ENCODE results near the gene KCND1. TPM values are rescaled to one million over a fixed set of nuclear protein-coding genes. Genes with fewer than 3 reads are reported as not detected.

The KCND1 gene
- 1 to 10 TPM in 3 of 4 donors, under 1 TPM in 1; 0.35 to 5.8 (median 1.7) TPM for total RNA-seq

- Histone ChIP-seq H3K36me3 (peaks cover 0 to 9% (median 0%) of the 10 kb centered on the region in 3 donors), H3K27ac (peak within 1 kb of the TSS; percentile 12 to 60 (median 47)), H3K4me1 (no peaks in the 10 kb centered on the region), H3K9me3 (no peaks in the 10 kb centered on the region), H3K4me3 (peak within 1 kb of the TSS; percentile 10 to 34 (median 26)), H3K27me3 (no peaks in the 10 kb centered on the region)
- TF ChIP-seq CTCF (IDR thresholded peaks at IDR 0.05), result no peak
- DNase-seq, result peak in 2 of 3 donors; percentile 17 to 51
These were observed at the start of gene KCND1 for GRCh38 chrX:48971249-48972219. Gene KCND1 (minus strand): TSS chrX:48971844. CDS start chrX:48970271, 1,573 bp downstream.

DNA sequence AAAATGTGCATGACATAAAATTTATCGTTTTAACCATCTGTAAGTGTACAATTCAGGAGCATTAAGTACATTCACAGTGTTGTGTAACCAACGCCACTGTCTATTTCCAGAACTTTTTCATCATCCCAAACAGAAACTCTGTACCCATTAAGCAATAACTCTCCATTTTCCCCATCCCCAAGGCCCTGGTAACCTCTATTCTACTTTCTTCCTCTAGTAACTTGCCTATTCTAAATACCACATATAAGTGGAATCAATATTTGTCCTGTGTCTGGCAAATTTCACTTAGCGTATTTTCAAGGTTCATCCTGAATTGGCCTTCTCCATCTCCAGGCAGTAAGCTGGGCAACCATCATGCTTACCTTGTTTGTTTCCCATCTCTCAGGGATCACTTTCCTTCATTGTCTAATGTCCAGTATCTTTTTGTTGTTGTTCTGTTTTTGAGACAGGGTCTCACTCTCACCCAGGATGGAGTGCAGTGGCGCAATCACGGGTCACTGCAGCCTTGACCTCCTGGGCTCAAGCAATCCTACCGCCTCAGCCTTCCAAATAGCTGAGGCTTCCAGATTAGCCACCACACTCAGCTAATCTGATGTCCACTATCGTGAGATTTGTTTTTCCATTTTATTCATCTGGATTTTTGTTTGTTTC, 48.1 kb upstream of the KCND1 start:
- no peaks in the 10 kb centered on the region for H3K4me1 ChIP-seq
- no peaks in the 10 kb centered on the region for H3K36me3 ChIP-seq
- H3K27ac ChIP-seq, result no peak overlapping the region
- TF ChIP-seq CTCF (IDR thresholded peaks at IDR 0.05), result no peak
- TF ChIP-seq POLR2A (IDR thresholded peaks at IDR 0.05), result no peak
- no peak for DNase-seq
- no peak overlapping the region for H3K4me3 ChIP-seq
- H3K27me3 ChIP-seq, result no peaks in the 10 kb centered on the region
- no peaks in the 10 kb centered on the region for H3K9me3 ChIP-seq

DNA sequence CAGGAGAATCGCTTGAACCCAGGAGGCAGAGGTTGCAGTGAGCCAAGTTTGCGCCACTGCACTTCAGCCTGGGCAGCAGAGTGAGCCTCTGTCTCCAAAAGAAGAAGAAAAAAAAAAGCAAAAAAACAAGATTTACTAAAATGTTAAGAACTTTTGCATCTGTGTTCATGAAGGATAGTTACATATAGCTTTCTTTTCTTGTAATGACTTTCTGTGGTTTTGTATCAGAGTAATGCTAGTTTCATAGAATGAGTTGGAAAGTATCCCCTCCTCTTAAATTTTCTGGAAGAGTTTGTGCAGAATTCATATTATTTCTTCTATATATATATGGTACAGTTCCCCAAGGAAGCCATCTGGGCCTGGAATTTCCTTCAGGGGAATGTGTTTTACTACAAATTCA, 47.4 kb upstream of the KCND1 start:
- no peak for DNase-seq
- no peaks in the 10 kb centered on the region for H3K36me3 ChIP-seq
- H3K27me3 ChIP-seq, result no peaks in the 10 kb centered on the region
- no peak overlapping the region for H3K27ac ChIP-seq
- H3K4me1 ChIP-seq, result no peaks in the 10 kb centered on the region
- no peaks in the 10 kb centered on the region for H3K9me3 ChIP-seq
- TF ChIP-seq POLR2A (IDR thresholded peaks at IDR 0.05), result no peak
- TF ChIP-seq CTCF (IDR thresholded peaks at IDR 0.05), result no peak
- no peak overlapping the region for H3K4me3 ChIP-seq

- Histone ChIP-seq H3K27me3 (no peaks in the 10 kb centered on the region), H3K9me3 (no peaks in the 10 kb centered on the region), H3K36me3 (peaks cover 0 to 6% (median 0%) of the 10 kb centered on the region in 3 donors), H3K27ac (no peak overlapping the region), H3K4me3 (no peak overlapping the region), H3K4me1 (peaks cover 0 to 7% (median 0%) of the 10 kb centered on the region in 4 donors)
- DNase-seq, result no peak
- TF ChIP-seq CTCF (IDR thresholded peaks at IDR 0.05) (no peak), POLR2A (IDR thresholded peaks at IDR 0.05) (no peak)
These were observed 32.1 kb upstream of the KCND1 start for GRCh38 chrX:49003696-49004095.

DNA sequence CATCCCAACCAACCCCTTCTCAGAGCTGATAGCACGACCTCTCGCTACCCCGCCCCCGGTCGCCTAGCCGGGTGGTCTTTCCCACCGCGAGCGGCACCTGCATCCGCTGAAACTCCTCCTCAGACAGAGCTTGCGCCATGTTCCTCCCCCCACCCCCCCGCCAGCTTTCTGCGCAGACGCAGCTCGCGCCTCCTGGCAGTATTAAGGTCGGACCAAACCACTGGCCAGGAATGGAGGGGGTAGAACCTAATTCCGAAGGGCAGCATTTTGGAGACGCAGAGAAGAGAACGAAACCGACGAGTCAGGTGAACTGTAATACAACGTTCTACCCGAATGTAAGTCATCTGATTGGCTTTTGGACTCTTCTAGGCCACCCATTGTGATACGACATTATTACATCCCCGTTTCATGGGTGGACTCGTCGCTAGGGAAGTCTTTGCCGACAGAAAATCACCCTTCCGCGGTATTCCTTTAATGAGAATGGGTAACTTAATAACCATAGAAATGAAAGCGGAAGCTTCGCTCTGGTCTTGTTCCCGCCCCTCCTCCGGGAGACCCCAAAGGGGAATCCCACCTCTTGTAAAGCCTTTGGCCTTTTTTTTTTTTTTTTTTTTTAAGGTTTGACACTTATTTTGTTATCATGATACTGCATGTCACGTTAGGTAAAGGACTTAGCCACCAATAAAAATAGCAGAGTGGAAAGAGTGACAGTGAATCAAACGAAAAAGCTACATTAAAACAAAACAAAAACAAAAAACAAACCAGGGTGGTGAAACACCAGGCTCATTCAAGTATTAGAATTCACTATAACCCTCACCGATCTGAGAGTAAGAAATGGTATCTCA, 30.7 kb upstream of the KCND1 start, which contains the start of gene GRIPAP1:
TSS of gene GRIPAP1 (minus strand) at position 174 of the 845 bp plus-strand sequence. CDS start at position 139, 35 bp downstream.
- Histone ChIP-seq H3K27ac (peak within 1 kb of the TSS; percentile 78 to 90 (median 82)), H3K27me3 (no peaks in the 10 kb centered on the region), H3K36me3 (peaks cover 0 to 11% (median 0%) of the 10 kb centered on the region in 3 donors), H3K9me3 (no peaks in the 10 kb centered on the region), H3K4me3 (peak within 1 kb of the TSS; percentile 57 to 72 (median 70)), H3K4me1 (peaks cover 0 to 7% (median 0%) of the 10 kb centered on the region in 4 donors)
- TF ChIP-seq CTCF (IDR thresholded peaks at IDR 0.05), result no peak
- TF ChIP-seq POLR2A (IDR thresholded peaks at IDR 0.05), result peak; percentile 53 to 63
- DNase-seq, result peak; percentile 55 to 84 (median 82)

Data from Peyer's patch (tissue), 4 donors.